Measurements from ENCODE around the gene FXYD3.

The FXYD3 gene

GRCh38 chr19:35160629-35161433 lies 45.2 kb downstream of the FXYD3 start:
- no peak for DNase-seq (ENCODE audit: low spot score)

GRCh38 chr19:35161434-35161743 lies 45.8 kb downstream of the FXYD3 start:
- DNase-seq (ENCODE audit: low spot score) = no peak

- no peak for DNase-seq (ENCODE audit: low spot score)
These were observed 47.1 kb downstream of the FXYD3 start for GRCh38 chr19:35162471-35163326.

- no peak for DNase-seq (ENCODE audit: low spot score)
These were observed 48.8 kb downstream of the FXYD3 start for GRCh38 chr19:35164418-35164817.

- no peak for DNase-seq (ENCODE audit: low spot score)
These were observed 49.8 kb downstream of the FXYD3 start for GRCh38 chr19:35165200-35166058.

GRCh38 chr19:35166100-35167063 lies 50.8 kb downstream of the FXYD3 start:
- DNase-seq (ENCODE audit: low spot score) = no peak

- DNase-seq (ENCODE audit: low spot score) = no peak
These were observed 51.9 kb downstream of the FXYD3 start for GRCh38 chr19:35167251-35168119.

- no peak for DNase-seq (ENCODE audit: low spot score)
These were observed 52.6 kb downstream of the FXYD3 start for GRCh38 chr19:35168196-35168595.

GRCh38 chr19:35169221-35169995 lies 53.8 kb downstream of the FXYD3 start:
- no peak for DNase-seq (ENCODE audit: low spot score)

GRCh38 chr19:35170359-35171061 lies 54.9 kb downstream of the FXYD3 start:
- DNase-seq (ENCODE audit: low spot score) = no peak

GRCh38 chr19:35171730-35172129 lies 56.1 kb downstream of the FXYD3 start:
- no peak for DNase-seq (ENCODE audit: low spot score)
